OCI-LY3 (cell line): ENCODE measurements around the gene PPP1R1C.

Source experiments
- H2AFZ ChIP-seq: fragments of 200-600, 300-600 bp; shearing (Covaris generic); 2 replicates; pipeline ENCODE4 v1.6.0; 2014; ENCODE audit warnings: antibody characterized with exemption, low read depth, low read length
- H3K27ac ChIP-seq: fragments of 200-600, 300-600 bp; sonication (generic); 2 replicates; pipeline ENCODE4 v1.5.1; 2014; ENCODE audit warnings: mild to moderate bottlenecking, low read length, moderate library complexity, mixed read lengths
- H3K27me3 ChIP-seq: fragments of 200-600, 300-600 bp; sonication (generic); 2 replicates; pipeline ENCODE4 v1.6.1; 2014; ENCODE audit warnings: low read depth, low read length, mixed read lengths
- H3K36me3 ChIP-seq: fragments of 200-600, 300-600 bp; sonication (generic); replicated peaks from 2 replicates; pipeline ENCODE3; 2014; ENCODE audit warnings: low read depth, low read length, mixed read lengths
- H3K4me1 ChIP-seq: fragments of 300-600, 200-600 bp; sonication (generic); 2 replicates; pipeline ENCODE4 v1.6.1; 2014; ENCODE audit warnings: low read length, mixed read lengths
- H3K4me2 ChIP-seq: fragments of 200-600, 300-600 bp; sonication (generic); 2 replicates; pipeline ENCODE4 v1.6.1; 2014; ENCODE audit warnings: low read length, mixed read lengths
- H3K4me3 ChIP-seq: fragments of 300-600, 200-600 bp; sonication (generic); 2 replicates; pipeline ENCODE4 v1.5.1; 2014; ENCODE audit warnings: antibody characterized with exemption, mild to moderate bottlenecking, low read length, moderate library complexity
- H3K79me2 ChIP-seq: fragments of 300-600, 200-600 bp; shearing (Covaris generic); 2 replicates; pipeline ENCODE4 v1.6.1; 2014; ENCODE audit warnings: mild to moderate bottlenecking, low read length, mixed read lengths
- H3K9ac ChIP-seq: fragments of 300-600, 200-600 bp; shearing (Covaris generic); 2 replicates; pipeline ENCODE4 v1.6.0; 2014; ENCODE audit warnings: mild to moderate bottlenecking, low read length, moderate library complexity
- H3K9me3 ChIP-seq: fragments of 200-600, 300-600 bp; shearing (Covaris generic); 2 replicates; pipeline ENCODE4 v1.6.1; 2014; ENCODE audit warnings: low read length, mixed read lengths; ENCODE audit not compliant: insufficient read depth
- H4K20me1 ChIP-seq: fragments of 200-600, 300-600 bp; sonication (generic); 2 replicates; pipeline ENCODE4 v1.6.1; 2016; ENCODE audit warnings: low read length, mixed read lengths; ENCODE audit not compliant: insufficient read depth
- CTCF ChIP-seq: fragments of 200-600, 300-600 bp; sonication (generic); IDR thresholded peaks from 2 replicates; pipeline ENCODE4 v1.5.1; 2014; ENCODE audit warnings: antibody characterized with exemption, low read length, low read depth
- EZH2phosphoT487 ChIP-seq: fragments of 200-600 bp; shearing (Covaris generic); IDR thresholded peaks from 2 replicates; pipeline ENCODE4 v1.6.1; 2018; ENCODE audit warnings: antibody characterized with exemption, mixed run types, low read depth

PPP1R1C gene

GRCh38 chr2:182164686-182165085 lies 179.0 kb downstream of the PPP1R1C start:
- Histone ChIP-seq H3K4me2 (no peak overlapping the region), H3K9me3 (no peaks in the 10 kb centered on the region), H3K4me1 (no peaks in the 10 kb centered on the region), H2AFZ (no peak overlapping the region), H3K9ac (no peak overlapping the region), H3K36me3 (no peaks in the 10 kb centered on the region), H3K27me3 (no peaks in the 10 kb centered on the region), H3K4me3 (no peak overlapping the region), H4K20me1 (no peaks in the 10 kb centered on the region), H3K79me2 (no peaks in the 10 kb centered on the region), H3K27ac (no peak overlapping the region)
- no peak for TF ChIP-seq EZH2phosphoT487
- no peak for TF ChIP-seq CTCF

- H2AFZ ChIP-seq, result no peak overlapping the region
- no peak overlapping the region for H3K9ac ChIP-seq
- no peaks in the 10 kb centered on the region for H4K20me1 ChIP-seq
- H3K27ac ChIP-seq, result no peak overlapping the region
- no peaks in the 10 kb centered on the region for H3K36me3 ChIP-seq
- TF ChIP-seq CTCF, result no peak
- TF ChIP-seq EZH2phosphoT487, result no peak
- H3K4me2 ChIP-seq, result no peak overlapping the region
- no peaks in the 10 kb centered on the region for H3K27me3 ChIP-seq
- H3K79me2 ChIP-seq, result no peaks in the 10 kb centered on the region
- H3K4me1 ChIP-seq, result no peaks in the 10 kb centered on the region
- no peak overlapping the region for H3K4me3 ChIP-seq
- no peaks in the 10 kb centered on the region for H3K9me3 ChIP-seq
Observed at GRCh38 chr2:182165202-182165601, 179.5 kb downstream of the PPP1R1C start.

- H2AFZ ChIP-seq, result no peak overlapping the region
- no peak overlapping the region for H3K27ac ChIP-seq
- no peak overlapping the region for H3K4me3 ChIP-seq
- H4K20me1 ChIP-seq, result no peaks in the 10 kb centered on the region
- no peaks in the 10 kb centered on the region for H3K36me3 ChIP-seq
- H3K4me2 ChIP-seq, result no peak overlapping the region
- no peaks in the 10 kb centered on the region for H3K27me3 ChIP-seq
- no peak overlapping the region for H3K9ac ChIP-seq
- H3K79me2 ChIP-seq, result no peaks in the 10 kb centered on the region
- TF ChIP-seq EZH2phosphoT487 (no peak), CTCF (no peak)
- H3K4me1 ChIP-seq, result no peaks in the 10 kb centered on the region
- no peaks in the 10 kb centered on the region for H3K9me3 ChIP-seq
Observed at GRCh38 chr2:182166406-182166805, 180.8 kb downstream of the PPP1R1C start.

- Histone ChIP-seq H3K27me3 (no peaks in the 10 kb centered on the region), H4K20me1 (no peaks in the 10 kb centered on the region), H3K4me1 (no peaks in the 10 kb centered on the region), H3K4me3 (no peak overlapping the region), H3K4me2 (no peak overlapping the region), H3K9ac (no peak overlapping the region), H3K36me3 (no peaks in the 10 kb centered on the region), H3K9me3 (no peaks in the 10 kb centered on the region), H2AFZ (no peak overlapping the region), H3K79me2 (no peaks in the 10 kb centered on the region), H3K27ac (no peak overlapping the region)
- TF ChIP-seq EZH2phosphoT487 (no peak), CTCF (no peak)
Observed at GRCh38 chr2:182166841-182167240, 181.2 kb downstream of the PPP1R1C start.
